GM19239 (cell line): ENCODE measurements around the gene PPCS.
"Not testable (repeated sequence)": the region's sequence is repeated elsewhere in the genome, so short reads cannot be mapped to it uniquely, and the experiment has no call there.

Experiments used
- DNase-seq: peaks from one replicate; pipeline ENCODE4 v3.0.0; 2011; ENCODE audit warnings: low spot score; ENCODE audit not compliant: insufficient read length
- FAIRE-seq: peaks from 2 replicates; lab custom pipeline; 2011; peaks lifted over from hg19 to GRCh38; lab: Jason Lieb, UNC

The PPCS gene

DNA sequence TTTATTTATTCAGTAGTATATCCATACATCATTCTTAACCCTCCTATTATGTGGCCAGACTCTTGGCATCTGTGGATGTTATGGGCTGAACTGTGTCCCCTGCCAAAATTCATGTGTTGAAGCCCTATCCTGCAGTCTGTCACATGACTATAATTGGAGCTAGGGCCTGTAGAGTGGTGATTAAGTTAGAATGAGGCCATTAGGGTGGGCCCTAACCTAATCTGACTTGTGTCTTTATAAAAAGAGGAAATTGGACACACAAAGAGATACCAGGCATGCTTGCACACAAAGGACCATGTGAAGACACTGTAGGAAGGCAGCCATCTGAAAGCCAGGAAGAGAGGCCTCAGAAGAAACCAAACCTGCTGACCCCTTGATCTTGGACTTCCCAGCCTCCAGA, 7.1 kb upstream of the PPCS start:
- DNase-seq, result no peak

GRCh38 chr1:42450061-42450460, 6.3 kb upstream of the PPCS start:
- DNase-seq (no peak), FAIRE-seq (no peak)

More for the DNA sequence above, 7.1 kb upstream of the PPCS start:
- no peak for FAIRE-seq

DNA sequence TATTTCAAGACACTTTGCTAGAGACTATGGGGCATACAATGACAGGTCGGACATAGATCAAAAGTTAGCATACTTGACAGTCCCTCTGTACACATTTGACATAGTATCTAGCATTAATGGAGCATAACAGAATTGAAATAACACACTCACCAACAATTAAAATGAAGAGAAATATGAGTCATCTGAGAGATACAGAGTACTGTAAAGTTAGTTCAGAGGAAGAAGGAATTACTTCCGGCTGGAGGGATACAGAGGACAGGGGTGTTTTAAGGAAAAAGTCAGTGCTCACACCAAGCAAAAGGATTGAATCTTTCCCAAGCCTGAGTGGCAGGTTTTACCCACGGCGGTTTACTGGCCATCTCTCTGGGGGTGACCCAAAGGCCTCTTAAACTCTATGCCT, 3.0 kb upstream of the PPCS start:
- DNase-seq, result no peak
- no peak for FAIRE-seq

DNA sequence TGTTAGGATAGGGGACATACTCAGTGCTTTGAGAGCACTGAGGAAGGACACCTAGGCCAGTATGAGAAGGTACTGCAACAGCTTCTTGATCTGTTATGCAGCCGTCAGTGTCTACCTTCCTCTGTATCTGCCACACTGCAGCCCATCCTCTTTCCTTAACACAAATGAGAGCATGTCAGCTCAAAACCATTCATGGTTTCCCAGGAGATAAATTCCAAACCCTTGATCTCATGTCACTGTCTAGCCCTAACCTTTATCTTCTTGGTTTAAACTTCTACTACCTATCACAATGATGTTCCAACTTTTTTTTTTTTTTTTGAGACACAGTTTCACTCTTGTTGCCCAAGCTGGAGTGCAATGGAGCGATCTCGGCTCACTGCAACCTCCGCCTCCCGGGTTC, 1.9 kb upstream of the PPCS start:
- FAIRE-seq, result no peak
- DNase-seq, result no peak

DNA sequence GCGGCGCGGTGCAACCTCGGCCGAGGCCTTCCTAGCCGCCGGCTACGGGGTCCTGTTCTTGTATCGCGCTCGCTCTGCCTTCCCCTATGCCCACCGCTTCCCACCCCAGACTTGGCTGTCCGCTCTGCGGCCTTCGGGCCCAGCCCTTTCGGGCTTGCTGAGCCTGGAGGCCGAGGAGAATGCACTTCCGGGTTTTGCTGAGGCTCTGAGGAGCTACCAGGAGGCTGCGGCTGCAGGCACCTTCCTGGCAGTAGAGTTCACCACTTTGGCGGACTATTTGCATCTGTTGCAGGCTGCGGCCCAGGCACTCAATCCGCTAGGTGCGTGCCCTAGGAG, 379 bp downstream of the PPCS start:
- DNase-seq (peak; percentile 62), FAIRE-seq (peak; percentile 69)

- no peak for FAIRE-seq
Measured at GRCh38 chr1:42461196-42461595, 4.9 kb downstream of the PPCS start.

DNA sequence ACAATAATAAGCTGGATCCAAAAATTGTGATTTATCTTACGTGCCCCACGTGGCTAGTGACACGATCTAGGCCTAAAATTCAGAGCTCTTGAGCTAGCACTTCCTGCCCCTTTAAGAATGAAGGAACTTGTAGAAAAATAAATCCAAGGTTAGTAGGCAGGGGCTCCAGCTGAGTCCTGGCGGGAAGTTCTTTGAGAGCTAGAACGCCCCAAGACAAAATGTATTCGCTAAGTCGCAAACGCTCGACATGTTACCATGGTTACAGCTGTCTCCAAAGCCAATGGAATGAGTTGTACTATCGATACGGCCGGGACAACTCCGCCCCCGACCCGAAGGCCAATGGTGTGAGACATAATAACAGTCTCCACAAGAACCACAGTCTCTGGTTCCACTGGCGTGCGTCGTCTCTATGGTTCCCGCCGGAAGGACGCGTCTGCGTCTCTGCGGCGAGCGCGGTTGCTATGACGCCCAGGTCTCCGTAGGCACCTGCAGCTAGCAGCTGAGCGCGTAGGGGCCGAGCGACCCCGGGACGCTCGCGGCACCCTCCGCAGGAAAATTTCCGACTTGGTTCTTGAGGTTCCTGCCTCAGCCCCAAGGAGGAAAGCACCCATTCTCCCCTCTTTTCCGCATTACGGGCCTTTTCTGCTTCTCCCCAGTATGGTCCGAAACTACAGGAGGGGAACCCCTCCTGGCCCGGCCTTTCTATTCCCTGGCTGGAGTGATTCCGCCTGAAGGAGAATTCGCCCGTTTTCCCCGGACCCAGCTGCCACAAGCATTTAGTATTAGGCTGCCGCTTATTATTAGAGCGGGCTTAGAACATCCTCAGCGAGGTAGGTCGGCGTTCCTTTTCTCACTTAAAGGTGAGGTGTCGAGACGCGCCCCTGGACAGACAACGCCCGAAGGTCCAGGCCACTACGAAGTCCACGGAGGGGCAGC, 6.8 kb downstream of the PPCS start, which contains the start of gene CCDC30:
Gene CCDC30 (plus strand): TSS at position 459 of the 936 bp plus-strand sequence. CDS start 17,266 bp downstream, outside the sequence.
- DNase-seq (peak; percentile 77), FAIRE-seq (peak; percentile 100)

More at GRCh38 chr1:42461196-42461595, 4.9 kb downstream of the PPCS start:
- no peak for DNase-seq

DNA sequence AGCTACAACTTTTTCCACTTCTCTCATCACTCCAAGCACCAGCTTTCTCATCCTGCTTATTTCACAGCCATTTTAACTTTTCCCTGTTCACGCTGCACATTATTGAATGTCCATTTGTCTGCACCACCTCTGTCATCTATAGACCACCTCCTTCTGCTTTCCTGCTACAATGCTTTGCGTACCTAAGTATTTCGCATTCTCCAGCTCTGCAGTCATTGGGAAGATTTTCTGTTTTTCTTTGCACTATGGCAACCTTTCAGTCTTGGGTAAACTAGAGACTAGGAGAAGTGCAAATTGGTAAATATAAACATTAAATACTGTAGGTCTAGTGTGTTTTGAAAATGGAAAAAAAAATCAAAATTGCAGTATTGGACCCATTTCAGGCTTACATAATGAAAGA, 7.6 kb downstream of the PPCS start:
- no peak for FAIRE-seq
- no peak for DNase-seq

DNA sequence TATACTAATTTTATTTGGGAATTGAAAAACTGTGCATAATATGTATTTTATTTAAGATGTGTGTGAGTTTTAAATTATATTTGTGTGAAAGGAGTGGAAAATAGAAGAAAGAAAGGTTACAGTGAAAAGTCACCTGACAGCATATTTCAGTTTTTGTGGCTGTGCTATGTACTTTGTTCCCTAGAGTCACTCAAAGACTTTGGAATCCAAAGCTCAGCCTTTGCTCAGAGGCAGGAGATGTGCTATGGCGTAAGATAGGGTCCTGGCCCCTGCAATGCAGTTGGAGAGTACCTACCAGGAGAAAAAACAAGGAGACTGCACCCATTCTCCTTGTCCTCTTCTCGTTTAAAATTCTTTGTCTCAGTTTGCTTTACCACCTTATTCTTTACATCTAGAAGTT, 9.7 kb downstream of the PPCS start:
- DNase-seq (no peak), FAIRE-seq (no peak)

DNA sequence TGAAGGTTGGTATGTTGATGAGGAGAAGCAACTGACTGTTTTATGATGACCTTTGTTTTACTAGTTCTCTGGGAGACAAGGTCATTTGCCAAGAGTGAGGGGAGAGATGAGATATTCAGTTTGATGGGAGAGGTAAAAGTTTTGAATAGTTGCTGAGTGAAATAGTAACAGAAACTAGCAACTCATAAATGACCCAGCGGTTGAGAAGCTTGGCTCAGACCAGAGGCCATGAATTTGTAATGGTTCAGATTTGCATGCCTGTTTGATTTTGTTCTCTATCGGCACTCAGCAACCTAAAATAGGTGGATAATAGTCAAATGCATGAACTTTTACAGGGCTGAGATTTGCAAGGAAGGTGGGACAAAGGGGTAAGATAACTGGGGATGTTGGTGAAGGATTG, 13.4 kb downstream of the PPCS start:
- DNase-seq, result no peak
- FAIRE-seq, result peak; percentile 40

DNA sequence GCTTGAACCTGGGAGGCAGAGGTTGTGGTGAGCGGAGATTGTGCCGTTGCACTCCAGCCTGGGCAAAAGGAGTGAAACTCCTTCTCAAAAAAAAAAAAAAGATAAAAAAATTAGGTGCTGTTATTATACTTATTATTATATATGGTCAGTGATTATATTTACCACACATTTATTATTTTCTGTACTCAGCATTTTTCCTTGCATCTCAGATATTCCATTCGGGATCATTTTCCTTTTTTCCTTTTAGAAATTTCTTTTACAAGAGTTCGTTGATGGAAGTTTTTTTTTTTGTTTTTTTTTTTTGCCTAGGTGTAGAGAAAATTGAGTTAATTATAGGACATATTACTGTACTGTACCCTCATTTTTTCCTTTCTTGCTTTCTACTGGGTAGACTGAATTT, 20.3 kb downstream of the PPCS start:
- DNase-seq (no peak), FAIRE-seq (no peak)

DNA sequence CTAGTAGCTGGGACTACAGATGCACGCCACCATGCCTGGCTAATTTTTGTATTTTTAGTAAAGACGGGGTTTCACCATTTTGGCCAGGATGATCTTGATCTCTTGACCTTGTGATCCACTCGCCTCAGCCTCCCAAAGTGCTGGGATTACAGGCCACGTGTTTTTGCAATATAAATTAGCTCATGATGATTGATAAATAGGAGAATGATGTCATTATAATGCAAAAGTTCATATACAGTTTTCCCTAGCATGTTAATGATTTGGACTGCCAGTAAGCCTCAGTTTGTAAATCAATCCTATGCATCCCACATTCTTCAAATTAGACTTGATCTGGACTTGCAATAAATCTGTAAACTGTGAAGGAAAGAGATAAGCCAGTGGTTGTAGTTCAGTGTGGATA, 21.0 kb downstream of the PPCS start:
- not testable (repeated sequence) for DNase-seq, FAIRE-seq

GRCh38 chr1:42477775-42478174, 21.4 kb downstream of the PPCS start:
- FAIRE-seq (no peak), DNase-seq (no peak)

DNA sequence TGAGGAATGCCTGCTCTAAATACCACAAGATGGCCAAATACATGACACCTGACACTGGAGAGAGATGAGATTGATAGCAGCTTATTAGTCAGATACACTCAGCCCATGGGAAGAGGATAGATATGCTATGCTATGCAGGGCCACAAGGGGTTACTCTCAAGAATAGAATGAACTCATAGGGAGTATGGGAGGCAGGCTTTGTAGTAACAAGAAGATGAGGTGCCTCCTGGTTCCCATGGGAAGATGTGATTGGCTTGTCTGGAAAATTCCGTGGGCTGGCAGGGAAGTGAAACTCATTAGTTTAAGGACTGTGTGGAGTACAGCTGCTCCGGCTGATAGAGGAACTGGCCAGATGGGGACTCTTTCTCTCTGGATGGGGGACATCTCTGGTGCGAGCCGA, 23.3 kb downstream of the PPCS start:
- FAIRE-seq, result no peak

GRCh38 chr1:42480921-42481320, 24.6 kb downstream of the PPCS start:
- no peak for FAIRE-seq
- no peak for DNase-seq

More for the DNA sequence above, 23.3 kb downstream of the PPCS start:
- no peak for DNase-seq

- FAIRE-seq (no peak), DNase-seq (no peak)
Measured at GRCh38 chr1:42482635-42483153, 26.4 kb downstream of the PPCS start.

DNA sequence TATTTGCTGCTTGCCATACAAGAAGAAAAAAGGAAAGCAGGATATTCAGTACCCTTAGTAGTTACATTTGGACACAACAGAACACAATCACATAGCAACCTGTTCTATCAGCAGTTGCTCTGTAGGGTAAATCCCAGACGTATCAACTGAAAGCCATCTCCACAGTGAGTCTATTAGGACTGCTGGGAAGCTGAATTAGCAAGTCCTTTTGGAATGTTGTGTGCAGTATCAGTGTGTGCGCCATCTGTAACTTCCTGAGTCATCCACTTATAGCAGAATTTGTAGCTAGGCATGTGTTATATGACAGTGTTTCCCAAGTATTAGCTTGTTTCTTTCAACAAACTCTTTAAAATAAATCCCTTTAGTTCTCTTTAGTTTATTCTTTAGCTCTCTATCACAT, 28.0 kb downstream of the PPCS start:
- FAIRE-seq (no peak), DNase-seq (no peak)

GRCh38 chr1:42490237-42490636, 33.9 kb downstream of the PPCS start:
- DNase-seq, result no peak
- FAIRE-seq, result no peak

GRCh38 chr1:42502031-42502430, 45.7 kb downstream of the PPCS start:
- FAIRE-seq, DNase-seq: not testable (repeated sequence)

GRCh38 chr1:42504535-42505128, 48.3 kb downstream of the PPCS start:
- no peak for FAIRE-seq
- no peak for DNase-seq

DNA sequence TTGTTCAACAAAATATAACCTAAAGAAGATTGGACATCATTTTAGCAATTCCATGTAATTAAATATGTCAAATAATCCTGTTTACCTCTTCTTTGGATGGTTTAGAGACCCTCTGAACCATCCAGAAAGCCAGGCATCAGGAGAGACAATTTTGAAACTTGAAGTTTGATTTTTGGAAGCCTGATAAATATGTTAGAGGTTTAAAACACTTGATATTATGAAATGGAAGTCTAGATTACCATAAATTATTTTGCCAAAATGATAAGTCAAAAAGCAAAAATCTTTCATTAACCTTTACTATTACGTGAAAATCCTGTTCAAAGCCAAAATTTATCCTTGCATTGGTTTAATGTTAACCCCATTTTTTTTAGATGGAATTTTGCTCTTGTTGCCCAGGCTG, 50.2 kb downstream of the PPCS start:
- DNase-seq (no peak), FAIRE-seq (no peak)
